T-cell (primary cell): Measurements from ENCODE around the gene ASPA. TPM values are rescaled to one million over a fixed set of nuclear protein-coding genes. Genes with fewer than 3 reads are reported as not detected.

Experiments used
- ATAC-seq, 4 experiments: fragments of 200-7000 bp in 3 of 4; fragments of 150-1000 bp in 1 of 4; cut with Tn5 transposase; replicated peaks in 1 of 4; 1 replicate in 3 of 4; 2 replicates in 1 of 4; pipeline ENCODE4 v1.10.0; 2021; ENCODE audit warnings: moderate library complexity in 3 of 4, mild to moderate bottlenecking in 2 of 4, moderate number of reproducible peaks in 1 of 4
- CTCF ChIA-PET, 2 donors: fragments of 300-600 bp; sonication (Branson Sonifier 250); formaldehyde crosslinking; loops; one replicate each; lab custom pipeline; 2022; ENCODE audit warnings: antibody characterized with exemption in 2 of 2; lab: Charles Lee
- POLR2A ChIA-PET, 2 donors: fragments of 300-600 bp; sonication (Branson Sonifier 250); formaldehyde crosslinking; loops; one replicate each; lab custom pipeline; 2022; ENCODE audit warnings: antibody characterized with exemption in 2 of 2; lab: Charles Lee
- DNase-seq, 35 experiments: peaks; one replicate each; pipeline versions ENCODE4 v3.0.0 to v3.0.0-alpha.2; 2013 to 2023
- H3K27ac ChIP-seq: one replicate; pipeline ENCODE4 v1.5.1; 2013; ENCODE audit warnings: low read length
- H3K27me3 ChIP-seq, 2 experiments: replicated peaks in 1 of 2; 1 replicate in 1 of 2; 2 replicates in 1 of 2; pipeline versions ENCODE4 v1.6.1 to v1.7.0; 2013; ENCODE audit warnings: low read length in 1 of 2, mixed read lengths in 1 of 2; ENCODE audit not compliant: control insufficient read depth in 2 of 2, insufficient read depth in 2 of 2; ENCODE audit errors: extremely low read depth in 1 of 2
- H3K36me3 ChIP-seq, 2 donors: 1 replicate in 1 of 2; 2 replicates in 1 of 2; pipeline versions ENCODE4 v1.6.1 to v1.7.0; 2013; ENCODE audit warnings: low read length in 1 of 2; ENCODE audit not compliant: control insufficient read depth in 2 of 2, insufficient read depth in 1 of 2; ENCODE audit errors: extremely low read depth in 1 of 2
- H3K4me1 ChIP-seq, 2 experiments: 1 replicate in 1 of 2; 2 replicates in 1 of 2; pipeline versions ENCODE4 v1.6.1 to v1.7.0; 2013; ENCODE audit warnings: low read length in 2 of 2, mixed read lengths in 1 of 2; ENCODE audit not compliant: insufficient read depth in 2 of 2, control insufficient read depth in 1 of 2; ENCODE audit errors: extremely low read depth in 1 of 2
- H3K4me3 ChIP-seq, 2 donors: 1 replicate in 1 of 2; 2 replicates in 1 of 2; pipeline versions ENCODE4 v1.5.1 to v1.7.0; 2013; ENCODE audit warnings: mild to moderate bottlenecking in 2 of 2, low read length in 1 of 2, moderate library complexity in 1 of 2; ENCODE audit not compliant: control insufficient read depth in 1 of 2; ENCODE audit errors: extremely low read depth in 1 of 2
- H3K9me3 ChIP-seq: 2 replicates; pipeline ENCODE4 v1.7.0; 2013
- H3K27ac Mint-ChIP-seq, 2 donors: one replicate each; pipeline ENCODE4 v1.8.0; 2020 to 2021; ENCODE audit warnings: mild to moderate bottlenecking in 2 of 2, mixed read lengths in 2 of 2
- H3K27me3 Mint-ChIP-seq, 2 donors: one replicate each; pipeline ENCODE4 v1.8.0; 2021 to 2022; ENCODE audit warnings: mixed read lengths in 2 of 2
- H3K36me3 Mint-ChIP-seq: one replicate; pipeline ENCODE4 v1.8.0; 2021; ENCODE audit warnings: mixed read lengths
- H3K4me1 Mint-ChIP-seq, 3 donors: one replicate each; pipeline ENCODE4 v1.8.0; 2020 to 2022; ENCODE audit warnings: mixed read lengths in 3 of 3, mild to moderate bottlenecking in 1 of 3
- H3K4me3 Mint-ChIP-seq, 3 donors: one replicate each; pipeline ENCODE4 v1.8.0; 2020 to 2022; ENCODE audit warnings: mild to moderate bottlenecking in 3 of 3, mixed read lengths in 3 of 3, moderate library complexity in 3 of 3
- H3K9me3 Mint-ChIP-seq, 3 donors: one replicate each; pipeline ENCODE4 v1.8.0; 2020 to 2022; ENCODE audit warnings: mixed read lengths in 3 of 3
- WGBS: methylation state at CpG from one replicate; pipeline ENCODE4 v1.1.5; 2013; ENCODE audit warnings: missing lambda C conversion rate; ENCODE audit not compliant: insufficient coverage; 5-methylcytosine and 5-hydroxymethylcytosine counted together
- total RNA-seq, 35 experiments: library from RNA in 6 of 35; stranded (reverse) in 6 of 35; fragments of 120-200 nt in 1 of 35; gene quantifications; one replicate each; pipeline versions ENCODE4 v1.2.1 to v1.2.4 and lab custom pipeline; 2013 to 2026

The ASPA gene
- total RNA-seq, 5 donors from 2014 or later (not counting 1 experiment from before 2014, with no cell fraction given): not detected

GRCh38 chr17:3475251-3475685, 529 bp upstream of the ASPA start:
- H3K27ac ChIP-seq: no peak overlapping the region
- peaks cover 4 to 11% of the 10 kb centered on the region in 2 donors for H3K27me3 Mint-ChIP-seq
- H3K36me3 ChIP-seq: no peaks in the 10 kb centered on the region
- H3K4me3 Mint-ChIP-seq: no peak overlapping the region
- H3K36me3 Mint-ChIP-seq: no peaks in the 10 kb centered on the region
- no peak overlapping the region for H3K4me3 ChIP-seq
- peaks cover 0 to 2% (median 2%) of the 10 kb centered on the region in 3 donors for H3K4me1 Mint-ChIP-seq
- H3K9me3 ChIP-seq: no peaks in the 10 kb centered on the region
- ChIA-PET POLR2A (no interaction called here), CTCF (no interaction called here)
- no peak overlapping the region for H3K27ac Mint-ChIP-seq
- WGBS: 57% methylated on average over 3 of the region's 4 CpGs
- H3K9me3 Mint-ChIP-seq: no peaks in the 10 kb centered on the region
- DNase-seq: no peak
- peaks cover 2 to 5% of the 10 kb centered on the region in 2 experiments for H3K27me3 ChIP-seq
- ATAC-seq: no peak
- no peaks in the 10 kb centered on the region for H3K4me1 ChIP-seq

- H3K27ac ChIP-seq: no peak overlapping the region
- no peaks in the 10 kb centered on the region for H3K9me3 ChIP-seq
- Mint-ChIP-seq H3K4me3 (no peak overlapping the region), H3K27ac (no peak overlapping the region), H3K36me3 (no peaks in the 10 kb centered on the region), H3K4me1 (peaks cover 0 to 2% (median 2%) of the 10 kb centered on the region in 3 donors), H3K9me3 (no peaks in the 10 kb centered on the region), H3K27me3 (peaks cover 8 to 23% of the 10 kb centered on the region in 2 donors)
- DNase-seq (no peak), ATAC-seq (no peak)
- ChIA-PET CTCF (no interaction called here), POLR2A (no interaction called here)
- no peak overlapping the region for H3K4me3 ChIP-seq
- 74% methylated on average over 2 of the region's 3 CpGs for WGBS
- no peaks in the 10 kb centered on the region for H3K36me3 ChIP-seq
- peaks cover 2 to 11% of the 10 kb centered on the region in 2 experiments for H3K27me3 ChIP-seq
- no peaks in the 10 kb centered on the region for H3K4me1 ChIP-seq
Observed at GRCh38 chr17:3479988-3480387, 4.2 kb downstream of the ASPA start.

- Histone ChIP-seq H3K9me3 (no peaks in the 10 kb centered on the region), H3K4me3 (no peak overlapping the region), H3K36me3 (no peaks in the 10 kb centered on the region), H3K4me1 (no peaks in the 10 kb centered on the region), H3K27me3 (peaks cover 2 to 15% of the 10 kb centered on the region in 2 experiments), H3K27ac (no peak overlapping the region)
- Mint-ChIP-seq H3K27ac (no peak overlapping the region), H3K4me1 (no peaks in the 10 kb centered on the region), H3K27me3 (peaks cover 22 to 40% of the 10 kb centered on the region in 2 donors), H3K4me3 (no peak overlapping the region), H3K36me3 (no peaks in the 10 kb centered on the region), H3K9me3 (no peaks in the 10 kb centered on the region)
- CTCF ChIA-PET: no interaction called here
- ATAC-seq: no peak
- no CpG with 5 or more reads among the region's 3 CpGs for WGBS
- DNase-seq: no peak
- POLR2A ChIA-PET: no interaction called here
Observed at GRCh38 chr17:3482852-3483251, 7.1 kb downstream of the ASPA start.

- Mint-ChIP-seq H3K27ac (no peak overlapping the region), H3K4me1 (no peaks in the 10 kb centered on the region), H3K4me3 (no peak overlapping the region), H3K36me3 (no peaks in the 10 kb centered on the region), H3K9me3 (no peaks in the 10 kb centered on the region), H3K27me3 (peaks cover 32 to 41% of the 10 kb centered on the region in 2 donors)
- CTCF ChIA-PET: no interaction called here
- POLR2A ChIA-PET: no interaction called here
- Histone ChIP-seq H3K27me3 (peaks cover 0 to 10% of the 10 kb centered on the region in 2 experiments), H3K4me3 (no peak overlapping the region), H3K27ac (no peak overlapping the region), H3K4me1 (no peaks in the 10 kb centered on the region), H3K9me3 (no peaks in the 10 kb centered on the region), H3K36me3 (no peaks in the 10 kb centered on the region)
- ATAC-seq: no peak
- no peak for DNase-seq
- 89% methylated on average over 3 of the region's 8 CpGs for WGBS
Observed at GRCh38 chr17:3485481-3486068, 9.8 kb downstream of the ASPA start.

GRCh38 chr17:3497101-3497500, 21.3 kb downstream of the ASPA start:
- H3K27me3 Mint-ChIP-seq: peaks cover 17 to 20% of the 10 kb centered on the region in 2 donors
- H3K9me3 ChIP-seq: no peaks in the 10 kb centered on the region
- no peak overlapping the region for H3K4me3 ChIP-seq
- no peaks in the 10 kb centered on the region for H3K36me3 Mint-ChIP-seq
- no peak overlapping the region for H3K27ac Mint-ChIP-seq
- DNase-seq: no peak
- no peaks in the 10 kb centered on the region for H3K36me3 ChIP-seq
- peaks cover 0 to 4% of the 10 kb centered on the region in 2 experiments for H3K27me3 ChIP-seq
- no peak overlapping the region for H3K4me3 Mint-ChIP-seq
- WGBS: no CpG with 5 or more reads among the region's 7 CpGs
- no peak for ATAC-seq
- H3K4me1 ChIP-seq: no peaks in the 10 kb centered on the region
- H3K9me3 Mint-ChIP-seq: no peaks in the 10 kb centered on the region
- ChIA-PET POLR2A (no interaction called here), CTCF (no interaction called here)
- H3K27ac ChIP-seq: no peak overlapping the region
- H3K4me1 Mint-ChIP-seq: no peaks in the 10 kb centered on the region

GRCh38 chr17:3501344-3501743, 25.5 kb downstream of the ASPA start:
- peaks cover 1 to 6% of the 10 kb centered on the region in 2 donors for H3K27me3 Mint-ChIP-seq
- no peaks in the 10 kb centered on the region for H3K4me1 Mint-ChIP-seq
- no peak overlapping the region for H3K27ac Mint-ChIP-seq
- Histone ChIP-seq H3K27ac (no peak overlapping the region), H3K9me3 (no peaks in the 10 kb centered on the region), H3K27me3 (peaks cover 0 to 8% of the 10 kb centered on the region in 2 experiments), H3K36me3 (no peaks in the 10 kb centered on the region), H3K4me1 (no peaks in the 10 kb centered on the region), H3K4me3 (no peak overlapping the region)
- H3K4me3 Mint-ChIP-seq: no peak overlapping the region
- no peak for ATAC-seq
- ChIA-PET CTCF (no interaction called here), POLR2A (no interaction called here)
- H3K36me3 Mint-ChIP-seq: no peaks in the 10 kb centered on the region
- H3K9me3 Mint-ChIP-seq: no peaks in the 10 kb centered on the region
- 82% methylated on average over 4 of the region's 5 CpGs for WGBS
- DNase-seq: no peak
